ENCODE data around the gene RABEP1.

DNA sequence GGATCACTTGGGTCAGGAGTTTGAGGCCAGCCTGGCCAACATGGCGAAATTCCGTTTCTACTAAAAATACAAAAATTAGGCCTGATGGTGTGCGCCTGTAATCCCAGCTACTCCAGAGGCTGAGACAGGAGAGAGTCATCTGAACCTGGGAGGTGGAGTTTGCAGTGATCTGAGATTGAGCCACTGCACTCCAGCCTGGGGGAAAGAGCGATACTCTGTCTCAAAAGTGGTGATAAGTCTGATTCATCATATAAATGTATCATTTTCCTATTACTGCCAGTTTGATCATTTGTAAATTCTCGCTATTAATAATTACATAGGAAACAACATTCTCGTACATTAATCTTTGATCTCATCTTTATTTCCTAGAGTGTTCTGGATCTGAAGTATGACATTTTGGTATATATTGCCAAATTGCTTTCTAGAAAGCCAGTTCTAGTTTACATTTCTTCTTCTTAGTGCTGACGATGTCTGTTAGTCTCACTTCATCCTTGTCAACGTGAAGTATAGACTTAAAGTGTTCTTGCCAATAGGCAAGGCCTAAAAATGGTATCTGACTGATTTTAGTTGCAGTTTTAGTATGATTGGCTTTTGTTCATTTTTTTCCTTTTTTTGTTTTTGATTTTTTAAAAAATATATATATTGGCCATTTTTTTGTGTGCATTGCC is 9.7 kb downstream of the RABEP1 start:
- TF ChIP-seq, protein P1, sequence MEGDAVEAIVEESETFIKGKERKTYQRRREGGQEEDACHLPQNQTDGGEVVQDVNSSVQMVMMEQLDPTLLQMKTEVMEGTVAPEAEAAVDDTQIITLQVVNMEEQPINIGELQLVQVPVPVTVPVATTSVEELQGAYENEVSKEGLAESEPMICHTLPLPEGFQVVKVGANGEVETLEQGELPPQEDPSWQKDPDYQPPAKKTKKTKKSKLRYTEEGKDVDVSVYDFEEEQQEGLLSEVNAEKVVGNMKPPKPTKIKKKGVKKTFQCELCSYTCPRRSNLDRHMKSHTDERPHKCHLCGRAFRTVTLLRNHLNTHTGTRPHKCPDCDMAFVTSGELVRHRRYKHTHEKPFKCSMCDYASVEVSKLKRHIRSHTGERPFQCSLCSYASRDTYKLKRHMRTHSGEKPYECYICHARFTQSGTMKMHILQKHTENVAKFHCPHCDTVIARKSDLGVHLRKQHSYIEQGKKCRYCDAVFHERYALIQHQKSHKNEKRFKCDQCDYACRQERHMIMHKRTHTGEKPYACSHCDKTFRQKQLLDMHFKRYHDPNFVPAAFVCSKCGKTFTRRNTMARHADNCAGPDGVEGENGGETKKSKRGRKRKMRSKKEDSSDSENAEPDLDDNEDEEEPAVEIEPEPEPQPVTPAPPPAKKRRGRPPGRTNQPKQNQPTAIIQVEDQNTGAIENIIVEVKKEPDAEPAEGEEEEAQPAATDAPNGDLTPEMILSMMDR (conservative IDR thresholded peaks at IDR 0.05; ENCODE audit: low read length), result no peak
- TF ChIP-seq EZH2phosphoT487 (IDR thresholded peaks at IDR 0.05; ENCODE audit: borderline replicate concordance), result no peak
